Esophagus squamous epithelium (tissue), 4 donors: ENCODE measurements around the gene ZHX3.

Source experiments
- CTCF ChIP-seq, 6 experiments: fragments of 450-650 bp in 4 of 6; fragments of 200-600 bp in 2 of 6; sonication (generic) in 2 of 6; IDR thresholded peaks; one replicate each; pipeline ENCODE4 v1.5.1; 2016 to 2019; ENCODE audit warnings: antibody characterized with exemption in 6 of 6, mild to moderate bottlenecking in 4 of 6, moderate library complexity in 4 of 6
- POLR2A ChIP-seq, 4 donors: fragments of 450-650 bp; IDR thresholded peaks; one replicate each; pipeline ENCODE4 v1.6.1; 2017; ENCODE audit warnings: antibody characterized with exemption in 4 of 4, mild to moderate bottlenecking in 4 of 4, moderate library complexity in 3 of 4

GRCh38 chr20:41219824-41220223 lies 97.7 kb downstream of the ZHX3 start:
- TF ChIP-seq CTCF (IDR thresholded peaks at IDR 0.05) (no peak), POLR2A (IDR thresholded peaks at IDR 0.05) (no peak)
